Activated CD8-positive, alpha-beta T cell treated with anti-CD3 and anti-CD28 coated beads for 36 hours (primary cell): ENCODE measurements around the gene ROBO3. TPM values are rescaled to one million over a fixed set of nuclear protein-coding genes. Genes with fewer than 3 reads are reported as not detected.

Source experiments
- ATAC-seq: fragments of 200-7000 bp; cut with Tn5 transposase; one replicate; pipeline ENCODE4 v1.10.0; 2021; ENCODE audit warnings: mild to moderate bottlenecking, moderate library complexity
- CTCF ChIA-PET: fragments of 350-600 bp; sonication (Branson Sonifier 250); formaldehyde crosslinking; loops from one replicate; lab custom pipeline; 2021; ENCODE audit warnings: antibody characterized with exemption; lab: Charles Lee
- POLR2A ChIA-PET: fragments of 350-600 bp; sonication (Branson Sonifier 250); formaldehyde crosslinking; loops from one replicate; lab custom pipeline; 2021; ENCODE audit warnings: antibody characterized with exemption; lab: Charles Lee
- DNase-seq: peaks from one replicate; pipeline ENCODE4 v3.0.0-alpha.2; 2020
- H3K27ac Mint-ChIP-seq: one replicate; pipeline ENCODE4 v1.8.0; 2021; ENCODE audit warnings: mild to moderate bottlenecking, mixed read lengths
- H3K27me3 Mint-ChIP-seq: one replicate; pipeline ENCODE4 v1.8.0; 2021; ENCODE audit warnings: mixed read lengths
- H3K36me3 Mint-ChIP-seq: one replicate; pipeline ENCODE4 v1.8.0; 2021; ENCODE audit warnings: low read depth, mixed read lengths
- H3K4me1 Mint-ChIP-seq: one replicate; pipeline ENCODE4 v1.8.0; 2021; ENCODE audit warnings: low read depth, mixed read lengths
- H3K4me3 Mint-ChIP-seq: one replicate; pipeline ENCODE4 v1.8.0; 2021; ENCODE audit warnings: mild to moderate bottlenecking, moderate library complexity, mixed read lengths
- H3K9me3 Mint-ChIP-seq: one replicate; pipeline ENCODE4 v1.8.0; 2021; ENCODE audit warnings: mixed read lengths
- intact Hi-C: fragments of 100-400 bp; cut with micrococcal nuclease; formaldehyde crosslinking; loops from one replicate; pipeline ENCODE4 v1.10.0; 2022
- total RNA-seq, 2 experiments: library from RNA; stranded (reverse); gene quantifications; one replicate each; pipeline ENCODE4 v1.2.3, GENCODE V29; 2021
- TF ChIP-seq, protein P1 (sequence below): fragments of 200-600 bp; IDR thresholded peaks from one replicate; pipeline ENCODE4 v1.8.0; 2022; ENCODE audit warnings: antibody characterized with exemption, mild to moderate bottlenecking

Gene ROBO3
- total RNA-seq, 2 experiments from 2014 or later: 17.6 to 18.4 TPM

DNA sequence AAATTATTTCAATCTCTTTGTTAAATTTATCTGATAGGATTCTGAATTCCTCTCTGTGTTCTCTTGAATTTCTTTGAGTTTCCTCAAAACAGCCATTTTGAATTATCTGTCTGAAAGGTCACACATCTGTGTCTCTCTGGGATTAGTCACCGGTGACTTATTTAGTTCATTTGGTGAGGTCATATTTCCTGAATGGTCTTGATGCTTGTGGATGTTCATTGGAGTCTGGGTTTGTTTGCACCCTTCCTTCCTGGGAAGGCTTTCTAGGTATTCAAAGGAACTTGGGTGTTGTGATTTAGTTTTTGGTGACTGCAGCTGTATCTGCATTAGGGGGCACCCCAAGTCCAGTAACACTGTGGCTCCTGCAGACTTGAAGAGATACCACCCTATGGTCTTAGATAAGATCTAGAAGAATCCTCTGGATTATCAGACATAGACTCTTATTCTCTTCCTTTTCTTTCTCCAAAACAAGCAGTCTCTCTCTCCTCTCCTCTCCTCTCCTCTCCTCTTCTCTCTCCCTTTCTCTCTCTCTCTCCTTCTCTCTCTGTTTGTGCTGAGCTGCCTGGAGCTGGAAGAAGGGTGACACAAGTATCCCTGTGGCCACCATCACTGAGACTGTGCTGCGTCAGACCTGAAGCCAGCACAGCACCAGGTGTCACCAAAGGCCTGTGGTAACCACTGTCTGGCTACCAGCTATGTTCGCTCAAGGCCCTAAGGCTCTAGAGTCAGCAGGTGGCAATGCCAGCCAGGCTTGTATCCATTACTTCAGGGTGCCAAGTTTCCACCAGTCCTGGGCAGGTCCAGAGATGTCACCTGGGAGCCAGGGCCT is 50.5 kb downstream of the ROBO3 start:
- no peak overlapping the region for H3K27ac Mint-ChIP-seq
- ChIA-PET CTCF (interaction anchor here (0.8 to 1.6 kb wide), 4 partner anchors 11 to 208 kb away, joined by 3 to 4 read pairs (median 4); no protein-coding TSS in a partner anchor), POLR2A (no interaction called here)
- peaks cover 3% of the 10 kb centered on the region for H3K36me3 Mint-ChIP-seq
- TF ChIP-seq, protein P1, sequence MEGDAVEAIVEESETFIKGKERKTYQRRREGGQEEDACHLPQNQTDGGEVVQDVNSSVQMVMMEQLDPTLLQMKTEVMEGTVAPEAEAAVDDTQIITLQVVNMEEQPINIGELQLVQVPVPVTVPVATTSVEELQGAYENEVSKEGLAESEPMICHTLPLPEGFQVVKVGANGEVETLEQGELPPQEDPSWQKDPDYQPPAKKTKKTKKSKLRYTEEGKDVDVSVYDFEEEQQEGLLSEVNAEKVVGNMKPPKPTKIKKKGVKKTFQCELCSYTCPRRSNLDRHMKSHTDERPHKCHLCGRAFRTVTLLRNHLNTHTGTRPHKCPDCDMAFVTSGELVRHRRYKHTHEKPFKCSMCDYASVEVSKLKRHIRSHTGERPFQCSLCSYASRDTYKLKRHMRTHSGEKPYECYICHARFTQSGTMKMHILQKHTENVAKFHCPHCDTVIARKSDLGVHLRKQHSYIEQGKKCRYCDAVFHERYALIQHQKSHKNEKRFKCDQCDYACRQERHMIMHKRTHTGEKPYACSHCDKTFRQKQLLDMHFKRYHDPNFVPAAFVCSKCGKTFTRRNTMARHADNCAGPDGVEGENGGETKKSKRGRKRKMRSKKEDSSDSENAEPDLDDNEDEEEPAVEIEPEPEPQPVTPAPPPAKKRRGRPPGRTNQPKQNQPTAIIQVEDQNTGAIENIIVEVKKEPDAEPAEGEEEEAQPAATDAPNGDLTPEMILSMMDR: no peak
- peak; percentile 22 for DNase-seq
- peaks cover 2% of the 10 kb centered on the region for H3K4me1 Mint-ChIP-seq
- peak; percentile 45 for ATAC-seq
- H3K9me3 Mint-ChIP-seq: peaks cover 12% of the 10 kb centered on the region
- intact Hi-C loops: no loop called here
- peaks cover 1% of the 10 kb centered on the region for H3K27me3 Mint-ChIP-seq
- no peak overlapping the region for H3K4me3 Mint-ChIP-seq

DNA sequence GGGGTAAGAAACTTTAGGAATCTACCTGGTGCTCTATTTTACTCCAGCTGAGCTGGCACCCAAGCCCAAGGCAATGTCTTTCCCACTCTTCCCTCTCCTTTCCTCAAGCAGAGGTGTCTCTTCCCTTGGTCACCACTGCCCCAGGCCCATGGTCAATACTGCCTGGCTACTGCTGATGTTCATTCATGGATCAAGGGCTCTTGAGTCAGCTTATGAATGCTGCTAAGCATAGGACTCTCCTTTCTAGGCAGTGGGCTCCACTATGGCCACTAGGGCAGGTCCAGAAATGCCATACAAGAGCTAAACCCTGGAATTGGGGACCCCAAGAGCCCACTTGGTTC is 51.1 kb downstream of the ROBO3 start:
- ChIA-PET CTCF (interaction anchor here (0.8 to 2.4 kb wide), 5 partner anchors 11 to 226 kb away, joined by 3 to 6 read pairs (median 4); no protein-coding TSS in a partner anchor), POLR2A (no interaction called here)
- Mint-ChIP-seq H3K27ac (no peak overlapping the region), H3K27me3 (peaks cover 1% of the 10 kb centered on the region), H3K36me3 (peaks cover 3% of the 10 kb centered on the region), H3K9me3 (peaks cover 12% of the 10 kb centered on the region), H3K4me3 (no peak overlapping the region), H3K4me1 (peaks cover 3% of the 10 kb centered on the region)
- intact Hi-C loops: no loop called here
- ATAC-seq (no peak), DNase-seq (no peak)
- TF ChIP-seq, protein P1: no peak

- ATAC-seq (no peak), DNase-seq (no peak)
- Mint-ChIP-seq H3K27ac (no peak overlapping the region), H3K4me1 (peaks cover 3% of the 10 kb centered on the region), H3K27me3 (peaks cover 1% of the 10 kb centered on the region), H3K4me3 (no peak overlapping the region), H3K36me3 (peaks cover 3% of the 10 kb centered on the region), H3K9me3 (peaks cover 5% of the 10 kb centered on the region)
- ChIA-PET CTCF (interaction anchor here (0.8 to 2.4 kb wide), 3 partner anchors 10 to 225 kb away, joined by 3 to 6 read pairs (median 4); no protein-coding TSS in a partner anchor), POLR2A (no interaction called here)
- TF ChIP-seq, protein P1: no peak
- intact Hi-C loops: no loop called here
These were observed 51.9 kb downstream of the ROBO3 start for GRCh38 chr11:124917115-124917637.

- H3K27ac Mint-ChIP-seq: no peak within 1 kb of the TSS
These were observed 53.7 kb downstream of the ROBO3 start, which contains the start of gene HEPN1 for GRCh38 chr11:124918950-124919349. Gene HEPN1 (plus strand): TSS chr11:124919250.

More at GRCh38 chr11:124918950-124919349, 53.7 kb downstream of the ROBO3 start, which contains the start of gene HEPN1:
- Mint-ChIP-seq H3K36me3 (no peaks in the 10 kb centered on the region), H3K4me3 (no peak within 1 kb of the TSS), H3K4me1 (peaks cover 13% of the 10 kb centered on the region), H3K9me3 (no peaks in the 10 kb centered on the region), H3K27me3 (no peaks in the 10 kb centered on the region)
- CTCF ChIA-PET: interaction anchor here (0.6 to 1.7 kb wide), 3 partner anchors 21 to 43 kb away, joined by 3 to 8 read pairs (median 3); no protein-coding TSS in a partner anchor
- no peak for ATAC-seq
- POLR2A ChIA-PET: no interaction called here
- TF ChIP-seq, protein P1: no peak
- DNase-seq: no peak
- intact Hi-C loops: no loop called here
